AG10803 (cell line): ENCODE results near the gene PARD3B.

Source experiments
- DNase-seq: peaks from one replicate; pipeline ENCODE4 v3.0.0; 2010; ENCODE audit warnings: low read depth
- H3K4me3 ChIP-seq: 2 replicates; pipeline ENCODE4 v1.5.1; 2011; ENCODE audit warnings: mild to moderate bottlenecking, low read length, control low read depth
- TF ChIP-seq, protein P1 (sequence below): conservative IDR thresholded peaks from 2 replicates; pipeline ENCODE4 v1.5.1; 2011; ENCODE audit warnings: mild to moderate bottlenecking, low read length, control low read depth, inconsistent platforms

PARD3B gene

GRCh38 chr2:205659922-205660321, 1114.6 kb downstream of the PARD3B start:
- DNase-seq, result no peak
- no peak overlapping the region for H3K4me3 ChIP-seq

DNA sequence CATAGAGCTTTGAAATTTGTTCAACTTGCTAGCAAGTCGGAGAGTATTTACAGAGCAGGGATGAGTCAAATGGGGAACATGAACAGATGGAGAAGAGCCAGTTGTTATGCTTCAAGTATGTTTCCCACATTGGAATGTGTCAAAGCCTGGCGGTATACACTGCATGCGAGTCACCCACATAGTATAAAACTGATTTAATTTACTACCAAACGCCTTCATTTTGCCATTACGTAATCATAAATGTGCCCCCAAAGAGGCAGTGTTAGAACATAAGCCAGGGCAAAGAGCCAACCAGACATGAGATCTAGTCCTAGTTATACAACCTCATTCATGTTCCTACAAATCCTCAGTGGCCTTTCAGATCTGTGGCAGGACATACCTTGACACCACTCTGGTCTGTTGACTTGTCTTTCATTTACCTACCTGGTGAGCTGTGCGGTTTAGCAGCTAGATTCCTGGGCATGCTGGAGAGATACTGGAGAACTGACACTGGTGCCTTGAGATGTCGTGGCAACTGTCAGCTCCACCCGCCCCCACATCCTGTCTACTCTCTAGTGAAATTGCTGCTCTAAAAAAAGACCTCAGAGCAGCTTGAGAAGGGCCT, 1115.3 kb downstream of the PARD3B start:
- DNase-seq, result peak; percentile 99
- no peak overlapping the region for H3K4me3 ChIP-seq
- TF ChIP-seq, protein P1, sequence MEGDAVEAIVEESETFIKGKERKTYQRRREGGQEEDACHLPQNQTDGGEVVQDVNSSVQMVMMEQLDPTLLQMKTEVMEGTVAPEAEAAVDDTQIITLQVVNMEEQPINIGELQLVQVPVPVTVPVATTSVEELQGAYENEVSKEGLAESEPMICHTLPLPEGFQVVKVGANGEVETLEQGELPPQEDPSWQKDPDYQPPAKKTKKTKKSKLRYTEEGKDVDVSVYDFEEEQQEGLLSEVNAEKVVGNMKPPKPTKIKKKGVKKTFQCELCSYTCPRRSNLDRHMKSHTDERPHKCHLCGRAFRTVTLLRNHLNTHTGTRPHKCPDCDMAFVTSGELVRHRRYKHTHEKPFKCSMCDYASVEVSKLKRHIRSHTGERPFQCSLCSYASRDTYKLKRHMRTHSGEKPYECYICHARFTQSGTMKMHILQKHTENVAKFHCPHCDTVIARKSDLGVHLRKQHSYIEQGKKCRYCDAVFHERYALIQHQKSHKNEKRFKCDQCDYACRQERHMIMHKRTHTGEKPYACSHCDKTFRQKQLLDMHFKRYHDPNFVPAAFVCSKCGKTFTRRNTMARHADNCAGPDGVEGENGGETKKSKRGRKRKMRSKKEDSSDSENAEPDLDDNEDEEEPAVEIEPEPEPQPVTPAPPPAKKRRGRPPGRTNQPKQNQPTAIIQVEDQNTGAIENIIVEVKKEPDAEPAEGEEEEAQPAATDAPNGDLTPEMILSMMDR, result no peak

More at GRCh38 chr2:205659922-205660321, 1114.6 kb downstream of the PARD3B start:
- TF ChIP-seq, protein P1, result no peak

- TF ChIP-seq, protein P1, result no peak
- no peak overlapping the region for H3K4me3 ChIP-seq
- DNase-seq, result no peak
Measured at GRCh38 chr2:205661281-205661680, 1116.0 kb downstream of the PARD3B start.

GRCh38 chr2:205662206-205662965, 1117.1 kb downstream of the PARD3B start:
- DNase-seq, result no peak
- TF ChIP-seq, protein P1, result no peak
- no peak overlapping the region for H3K4me3 ChIP-seq

- DNase-seq, result no peak
- no peak overlapping the region for H3K4me3 ChIP-seq
Measured at GRCh38 chr2:205665791-205666190, 1120.5 kb downstream of the PARD3B start.

More at GRCh38 chr2:205665791-205666190, 1120.5 kb downstream of the PARD3B start:
- TF ChIP-seq, protein P1, result no peak
